Mucosa of stomach (tissue), 1 donor: ENCODE data around the gene COQ2.
"Not testable (repeated sequence)": the region's sequence is repeated elsewhere in the genome, so short reads cannot be mapped to it uniquely, and the experiment has no call there.

Source experiments
- H3K27me3 ChIP-seq: one replicate; pipeline ENCODE4 v1.7.0; 2013; ENCODE audit warnings: mild to moderate bottlenecking, low read length; ENCODE audit not compliant: control insufficient read depth, insufficient read depth
- H3K36me3 ChIP-seq: one replicate; pipeline ENCODE4 v1.7.0; 2013; ENCODE audit warnings: low read length; ENCODE audit not compliant: control insufficient read depth, insufficient read depth
- H3K4me1 ChIP-seq: one replicate; pipeline ENCODE4 v1.7.0; 2013; ENCODE audit warnings: mild to moderate bottlenecking, low read length; ENCODE audit not compliant: control insufficient read depth, insufficient read depth
- H3K4me3 ChIP-seq: one replicate; pipeline ENCODE4 v1.7.0; 2013; ENCODE audit warnings: low read length
- H3K9ac ChIP-seq: one replicate; pipeline ENCODE4 v1.7.0; 2013; ENCODE audit warnings: mild to moderate bottlenecking, low read length, moderate library complexity
- H3K9me3 ChIP-seq: one replicate; pipeline ENCODE4 v1.7.0; 2013; ENCODE audit warnings: mild to moderate bottlenecking, low read length, moderate library complexity; ENCODE audit not compliant: control insufficient read depth
- donor health status: Pancreatic carcinoma.

COQ2 gene

GRCh38 chr4:83284193-83285054 is at the start of gene COQ2:
Gene COQ2, minus strand, starts transcription at chr4:83284798. Its CDS starts 34 bp downstream, at chr4:83284764.
- Histone ChIP-seq H3K36me3 (no peaks in the 10 kb centered on the region), H3K9ac (peak within 1 kb of the TSS; percentile 81), H3K9me3 (no peaks in the 10 kb centered on the region), H3K27me3 (no peaks in the 10 kb centered on the region), H3K4me3 (peak within 1 kb of the TSS; percentile 74), H3K4me1 (peaks cover 5% of the 10 kb centered on the region)

- no peak overlapping the region for H3K4me3 ChIP-seq
- peaks cover 7% of the 10 kb centered on the region for H3K4me1 ChIP-seq
- no peaks in the 10 kb centered on the region for H3K9me3 ChIP-seq
- no peak overlapping the region for H3K9ac ChIP-seq
- peaks cover 9% of the 10 kb centered on the region for H3K27me3 ChIP-seq
- no peaks in the 10 kb centered on the region for H3K36me3 ChIP-seq
Observed at GRCh38 chr4:83331956-83332355, 47.4 kb upstream of the COQ2 start.

DNA sequence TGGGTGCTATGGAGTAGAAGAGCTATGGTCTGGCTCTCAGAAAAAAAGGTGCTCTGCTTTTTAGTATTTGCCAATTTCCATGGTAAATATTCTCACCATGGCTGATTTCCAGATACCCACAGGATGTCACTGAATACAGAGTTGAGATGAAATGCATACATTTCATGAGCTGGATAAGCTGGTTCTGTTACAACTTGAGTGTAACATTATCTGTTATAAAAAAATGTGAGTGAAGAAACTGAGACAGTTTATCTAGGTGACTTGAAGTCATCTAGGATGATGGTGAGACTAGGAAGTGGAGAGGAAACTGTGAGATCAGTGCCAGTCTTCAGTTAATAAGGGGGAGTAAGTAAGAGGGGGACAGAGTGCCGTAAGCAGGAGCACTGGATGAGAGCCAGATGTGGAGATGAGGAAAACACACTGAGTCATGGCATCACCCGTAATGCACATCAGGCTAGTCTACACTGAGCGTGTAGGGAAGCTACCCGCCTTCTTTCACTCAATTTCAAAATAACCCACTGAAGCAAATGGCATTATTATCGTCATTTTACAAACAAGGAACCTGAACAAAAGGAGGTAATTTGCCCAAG is 45.0 kb upstream of the COQ2 start:
- H3K9ac ChIP-seq = no peak overlapping the region
- H3K9me3 ChIP-seq = no peaks in the 10 kb centered on the region
- peaks cover 9% of the 10 kb centered on the region for H3K27me3 ChIP-seq
- no peaks in the 10 kb centered on the region for H3K4me1 ChIP-seq
- no peak overlapping the region for H3K4me3 ChIP-seq
- H3K36me3 ChIP-seq = no peaks in the 10 kb centered on the region

DNA sequence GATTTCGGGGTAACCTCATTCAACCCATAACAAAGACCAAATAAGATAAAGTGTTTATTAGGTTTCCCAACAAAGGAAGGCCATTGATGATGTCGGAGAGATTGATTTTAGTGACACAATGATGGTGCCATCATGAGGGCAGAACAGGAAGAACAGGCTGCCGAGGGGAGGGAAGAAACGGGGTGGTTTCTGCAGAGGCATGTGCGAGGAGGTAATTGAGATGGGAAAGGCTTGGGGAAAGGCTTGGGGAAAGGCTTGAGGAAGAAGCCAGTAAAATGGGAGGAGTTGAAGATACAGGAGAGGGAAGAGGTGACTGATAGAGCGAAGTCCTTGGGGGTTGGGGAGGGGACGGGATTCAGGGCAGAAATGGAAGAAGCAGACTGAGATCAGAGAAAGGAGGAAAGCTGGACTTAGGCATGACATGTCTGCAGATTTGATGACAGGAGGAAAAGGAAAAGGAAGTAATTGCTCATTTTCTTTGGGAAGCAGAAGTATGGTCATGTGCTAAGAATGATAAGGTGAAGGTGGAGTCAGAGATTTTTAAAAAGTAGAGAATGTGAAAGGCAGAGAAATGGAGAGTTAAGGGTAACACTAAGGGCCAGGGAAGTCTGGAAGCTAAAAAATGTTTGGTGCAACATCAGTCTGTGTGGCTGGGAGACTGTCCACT is 44.1 kb upstream of the COQ2 start:
- Histone ChIP-seq H3K27me3 (peaks cover 3% of the 10 kb centered on the region), H3K4me1 (no peaks in the 10 kb centered on the region), H3K4me3 (no peak overlapping the region), H3K9me3 (no peaks in the 10 kb centered on the region), H3K36me3 (no peaks in the 10 kb centered on the region), H3K9ac (no peak overlapping the region)

GRCh38 chr4:83326546-83326945 is 41.9 kb upstream of the COQ2 start:
- Histone ChIP-seq H3K36me3 (no peaks in the 10 kb centered on the region), H3K27me3 (no peaks in the 10 kb centered on the region), H3K9ac (no peak overlapping the region), H3K4me1 (no peaks in the 10 kb centered on the region), H3K4me3 (no peak overlapping the region), H3K9me3 (no peaks in the 10 kb centered on the region)

GRCh38 chr4:83325306-83325705 is 40.7 kb upstream of the COQ2 start:
- H3K27me3 ChIP-seq, H3K36me3 ChIP-seq, H3K9ac ChIP-seq, H3K4me3 ChIP-seq, H3K9me3 ChIP-seq, H3K4me1 ChIP-seq: not testable (repeated sequence)

DNA sequence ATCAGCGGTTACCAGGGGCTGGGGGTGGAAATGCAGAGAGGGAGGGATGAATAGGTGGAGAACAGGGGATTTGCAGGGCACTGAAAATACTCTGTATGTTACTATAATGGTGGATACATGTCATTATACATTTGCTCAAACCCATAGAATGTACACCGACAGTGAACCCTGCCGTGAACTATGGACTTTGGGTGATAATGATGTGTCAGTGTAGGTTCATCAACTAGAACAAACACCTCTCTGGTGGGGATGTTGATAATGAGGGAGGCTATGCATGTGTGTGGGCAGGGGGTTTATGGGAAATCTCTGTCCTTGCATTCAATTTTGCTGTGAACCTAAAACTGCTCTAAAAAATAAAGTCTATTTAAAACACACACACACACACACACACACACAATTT is 38.5 kb upstream of the COQ2 start:
- Histone ChIP-seq H3K4me1 (no peaks in the 10 kb centered on the region), H3K4me3 (no peak overlapping the region), H3K36me3 (no peaks in the 10 kb centered on the region), H3K27me3 (no peaks in the 10 kb centered on the region), H3K9ac (no peak overlapping the region), H3K9me3 (no peaks in the 10 kb centered on the region)

- no peaks in the 10 kb centered on the region for H3K9me3 ChIP-seq
- no peak overlapping the region for H3K9ac ChIP-seq
- no peaks in the 10 kb centered on the region for H3K27me3 ChIP-seq
- H3K36me3 ChIP-seq = no peaks in the 10 kb centered on the region
- H3K4me3 ChIP-seq = no peak overlapping the region
- H3K4me1 ChIP-seq = no peaks in the 10 kb centered on the region
Observed at GRCh38 chr4:83320548-83320947, 36.0 kb upstream of the COQ2 start.

DNA sequence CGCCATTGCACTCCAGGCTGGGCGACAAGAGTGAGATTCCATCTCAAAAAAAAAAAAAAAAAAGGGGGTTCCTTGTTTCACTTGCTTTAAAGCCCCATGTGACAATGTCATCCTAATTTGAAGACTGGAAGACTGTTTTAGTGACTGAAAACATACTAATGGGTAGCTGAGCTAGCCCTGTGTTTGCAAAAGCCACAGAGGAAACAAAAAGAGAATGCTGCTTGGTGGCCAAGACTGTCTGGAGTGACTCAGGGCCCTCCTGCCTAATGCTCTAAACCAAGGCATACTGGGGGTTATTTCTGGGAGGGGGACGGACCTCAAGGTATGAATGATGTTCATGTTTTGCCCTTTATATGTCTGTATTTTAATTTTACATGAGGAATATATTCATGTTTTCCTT is 34.1 kb upstream of the COQ2 start:
- H3K36me3 ChIP-seq = no peaks in the 10 kb centered on the region
- H3K4me3 ChIP-seq = no peak overlapping the region
- no peaks in the 10 kb centered on the region for H3K27me3 ChIP-seq
- no peak overlapping the region for H3K9ac ChIP-seq
- no peaks in the 10 kb centered on the region for H3K9me3 ChIP-seq
- no peaks in the 10 kb centered on the region for H3K4me1 ChIP-seq

- no peaks in the 10 kb centered on the region for H3K4me1 ChIP-seq
- H3K9me3 ChIP-seq = no peaks in the 10 kb centered on the region
- H3K4me3 ChIP-seq = no peak overlapping the region
- no peak overlapping the region for H3K9ac ChIP-seq
- H3K27me3 ChIP-seq = no peaks in the 10 kb centered on the region
- H3K36me3 ChIP-seq = no peaks in the 10 kb centered on the region
Observed at GRCh38 chr4:83317671-83318070, 33.1 kb upstream of the COQ2 start.

GRCh38 chr4:83316459-83317165 is 32.0 kb upstream of the COQ2 start:
- H3K9me3 ChIP-seq = no peaks in the 10 kb centered on the region
- H3K4me1 ChIP-seq = no peaks in the 10 kb centered on the region
- H3K27me3 ChIP-seq = no peaks in the 10 kb centered on the region
- H3K36me3 ChIP-seq = no peaks in the 10 kb centered on the region
- H3K9ac ChIP-seq = no peak overlapping the region
- no peak overlapping the region for H3K4me3 ChIP-seq
